Suprapubic skin (tissue), 4 donors: ENCODE results near the gene ABCA4.
A peak's percentile ranks its signal among the peaks of the same experiment; 100 is the strongest.

Source experiments
- EP300 ChIP-seq: sonication (generic); formaldehyde crosslinking; IDR thresholded peaks from one replicate; pipeline ENCODE4 v1.6.1; 2017; ENCODE audit warnings: antibody characterized with exemption
- POLR2A ChIP-seq, 2 donors: fragments of 450-650 bp; IDR thresholded peaks; one replicate each; pipeline ENCODE4 v1.6.1; 2017; ENCODE audit warnings: antibody characterized with exemption in 2 of 2, mild to moderate bottlenecking in 2 of 2, moderate library complexity in 2 of 2
- POLR2AphosphoS5 ChIP-seq, 3 donors: sonication (generic); formaldehyde crosslinking; IDR thresholded peaks; one replicate each; pipeline ENCODE4 v1.6.1; 2017; ENCODE audit warnings: antibody characterized with exemption in 3 of 3
- TF ChIP-seq, protein P1 (sequence below), 2 donors: fragments of 200-600 bp in 1 of 2; fragments of 450-650 bp in 1 of 2; sonication (generic) in 1 of 2; IDR thresholded peaks; one replicate each; pipeline ENCODE4 v1.5.1; 2016 to 2019; ENCODE audit warnings: antibody characterized with exemption in 2 of 2, mild to moderate bottlenecking in 1 of 2, moderate library complexity in 1 of 2

DNA sequence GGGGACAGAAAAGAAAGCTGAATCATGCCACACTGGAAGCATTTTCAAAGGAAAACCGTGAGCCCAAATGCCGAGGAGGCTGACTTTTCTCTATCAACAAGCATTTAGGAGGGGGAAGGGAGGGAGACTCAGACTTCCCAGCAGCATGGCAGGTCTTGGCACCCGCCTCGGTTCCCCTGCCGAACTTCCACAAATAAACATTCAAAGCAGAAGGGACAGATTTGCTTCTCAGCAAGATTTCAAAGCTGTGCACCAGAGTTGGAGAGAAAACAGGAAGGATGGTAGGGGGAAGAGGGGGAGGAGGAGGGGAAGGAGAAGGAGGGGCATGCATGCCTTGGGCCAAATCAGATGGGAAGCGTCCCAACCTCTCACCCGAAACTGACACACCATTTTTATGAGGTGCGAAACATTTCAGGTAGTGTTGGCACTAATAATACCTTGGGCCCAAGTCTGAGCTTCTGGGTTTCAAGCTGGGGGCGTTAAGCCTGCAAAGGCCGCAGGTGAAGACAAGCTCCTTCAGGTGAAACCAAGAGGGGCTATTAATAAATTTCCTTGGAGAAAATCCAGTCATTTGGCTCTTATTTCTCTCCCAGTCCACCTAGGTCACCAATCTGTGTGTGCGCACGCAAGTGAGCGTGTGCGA is 26.4 kb downstream of the ABCA4 start:
- TF ChIP-seq, protein P1, sequence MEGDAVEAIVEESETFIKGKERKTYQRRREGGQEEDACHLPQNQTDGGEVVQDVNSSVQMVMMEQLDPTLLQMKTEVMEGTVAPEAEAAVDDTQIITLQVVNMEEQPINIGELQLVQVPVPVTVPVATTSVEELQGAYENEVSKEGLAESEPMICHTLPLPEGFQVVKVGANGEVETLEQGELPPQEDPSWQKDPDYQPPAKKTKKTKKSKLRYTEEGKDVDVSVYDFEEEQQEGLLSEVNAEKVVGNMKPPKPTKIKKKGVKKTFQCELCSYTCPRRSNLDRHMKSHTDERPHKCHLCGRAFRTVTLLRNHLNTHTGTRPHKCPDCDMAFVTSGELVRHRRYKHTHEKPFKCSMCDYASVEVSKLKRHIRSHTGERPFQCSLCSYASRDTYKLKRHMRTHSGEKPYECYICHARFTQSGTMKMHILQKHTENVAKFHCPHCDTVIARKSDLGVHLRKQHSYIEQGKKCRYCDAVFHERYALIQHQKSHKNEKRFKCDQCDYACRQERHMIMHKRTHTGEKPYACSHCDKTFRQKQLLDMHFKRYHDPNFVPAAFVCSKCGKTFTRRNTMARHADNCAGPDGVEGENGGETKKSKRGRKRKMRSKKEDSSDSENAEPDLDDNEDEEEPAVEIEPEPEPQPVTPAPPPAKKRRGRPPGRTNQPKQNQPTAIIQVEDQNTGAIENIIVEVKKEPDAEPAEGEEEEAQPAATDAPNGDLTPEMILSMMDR (IDR thresholded peaks at IDR 0.05) = no peak
- TF ChIP-seq POLR2A (IDR thresholded peaks at IDR 0.05) = no peak
- no peak for TF ChIP-seq POLR2AphosphoS5 (IDR thresholded peaks at IDR 0.05)
- TF ChIP-seq EP300 = peak; percentile 38
